Epithelial cell of esophagus (primary cell): Measurements from ENCODE around the gene ITGB7.

Source experiments
- DNase-seq: peaks from one replicate; pipeline ENCODE4 v3.0.0; 2010; ENCODE audit warnings: low read depth
- H3K4me3 ChIP-seq: 2 replicates; pipeline ENCODE4 v1.5.1; 2011; ENCODE audit warnings: mild to moderate bottlenecking, low read length, control low read depth
- CTCF ChIP-seq: IDR thresholded peaks from 2 replicates; pipeline ENCODE4 v1.5.1; 2011; ENCODE audit warnings: low read depth, mild to moderate bottlenecking, low read length, control low read depth, inconsistent platforms; ENCODE audit not compliant: insufficient read depth; ENCODE audit errors: missing control alignments

Gene ITGB7

GRCh38 chr12:53220694-53221202 lies 13.7 kb upstream of the ITGB7 start:
- DNase-seq = peak; percentile 89
- peak overlapping the region; percentile 61 for H3K4me3 ChIP-seq
- no peak for TF ChIP-seq CTCF

GRCh38 chr12:53219956-53220693 lies 13.1 kb upstream of the ITGB7 start:
- peak overlapping the region; percentile 61 for H3K4me3 ChIP-seq
- TF ChIP-seq CTCF = no peak
- peak; percentile 77 for DNase-seq

- DNase-seq = peak; percentile 40
- H3K4me3 ChIP-seq = peak overlapping the region; percentile 61
- TF ChIP-seq CTCF = no peak
These were observed 12.4 kb upstream of the ITGB7 start for GRCh38 chr12:53219292-53219955.

GRCh38 chr12:53218551-53219291 lies 11.7 kb upstream of the ITGB7 start:
- TF ChIP-seq CTCF = no peak
- H3K4me3 ChIP-seq = peak overlapping the region; percentile 61
- no peak for DNase-seq

- TF ChIP-seq CTCF = no peak
- DNase-seq = peak; percentile 37
- no peak overlapping the region for H3K4me3 ChIP-seq
These were observed 10.9 kb upstream of the ITGB7 start for GRCh38 chr12:53217931-53218307.

- no peak for TF ChIP-seq CTCF
- H3K4me3 ChIP-seq = no peak overlapping the region
- DNase-seq = peak; percentile 63
These were observed 10.2 kb upstream of the ITGB7 start for GRCh38 chr12:53217051-53217930.
